SK-N-SH (cell line): ENCODE measurements around the gene FNDC10. TPM values are rescaled to one million over a fixed set of nuclear protein-coding genes. Genes with fewer than 3 reads are reported as not detected.
A peak's percentile ranks its signal among the peaks of the same experiment; 100 is the strongest.

Experiments
- CTCF ChIA-PET: fragments of 300-600, 350-600 bp; formaldehyde crosslinking; extraction: SDS; loops from one replicate; lab custom pipeline; 2021; lab: Yijun Ruan, JAX
- POLR2A ChIA-PET: fragments of 350-600 bp; sonication (Branson Sonifier 250); formaldehyde crosslinking; extraction: SDS; loops from one replicate; lab custom pipeline; 2020; ENCODE audit warnings: antibody characterized with exemption, inconsistent platforms; lab: Yijun Ruan, JAX
- DNase-seq: peaks from one replicate; pipeline ENCODE4 v3.0.0; 2012
- H2AFZ ChIP-seq: fragments of 200-600 bp; sonication (generic); 2 replicates; pipeline ENCODE4 v1.8.1; 2016; ENCODE audit warnings: antibody characterized with exemption, mild to moderate bottlenecking, low read depth
- H3F3A ChIP-seq: fragments of 200-600 bp; sonication (generic); replicated peaks from 2 replicates; pipeline ENCODE3; 2016; ENCODE audit warnings: antibody characterized with exemption, mild to moderate bottlenecking; ENCODE audit not compliant: insufficient read depth
- H3K27ac ChIP-seq, 2 experiments: fragments of 200-500 bp in 1 of 2; fragments of 200-600 bp in 1 of 2; sonication (Bioruptor generic) in 1 of 2; sonication (generic), shearing (Covaris generic) in 1 of 2; 2 replicates each; pipeline versions ENCODE4 v1.5.1 to v1.6.1; 2014 to 2016; ENCODE audit warnings: low read depth in 2 of 2, inconsistent platforms in 1 of 2, low read length in 1 of 2, mild to moderate bottlenecking in 1 of 2, mixed read lengths in 1 of 2
- H3K27me3 ChIP-seq: fragments of 200-600 bp; sonication (generic), shearing (Covaris generic); 2 replicates; pipeline ENCODE4 v1.6.1; 2016; ENCODE audit warnings: mixed run types; ENCODE audit not compliant: insufficient read depth
- H3K36me3 ChIP-seq, 2 experiments: fragments of 200-500 bp in 1 of 2; fragments of 200-600 bp in 1 of 2; sonication (Bioruptor generic) in 1 of 2; sonication (generic) in 1 of 2; replicated peaks in 1 of 2; 2 replicates each; pipeline versions ENCODE3 to v1.5.1; 2014 to 2016; ENCODE audit warnings: low read length in 1 of 2, mild to moderate bottlenecking in 1 of 2; ENCODE audit not compliant: insufficient read depth in 2 of 2, control insufficient read depth in 1 of 2
- H3K4me1 ChIP-seq, 2 experiments: fragments of 200-500 bp in 1 of 2; fragments of 200-600 bp in 1 of 2; sonication (Bioruptor generic) in 1 of 2; sonication (generic), shearing (Covaris generic) in 1 of 2; 2 replicates each; pipeline versions ENCODE4 v1.5.1 to v1.6.1; 2014 to 2016; ENCODE audit warnings: low read depth in 1 of 2, low read length in 1 of 2, mixed run types in 1 of 2; ENCODE audit not compliant: insufficient read depth in 2 of 2, control insufficient read depth in 1 of 2
- H3K4me2 ChIP-seq: fragments of 200-600 bp; sonication (generic), shearing (Covaris generic); 2 replicates; pipeline ENCODE4 v1.6.1; 2017; ENCODE audit warnings: mixed run types
- H3K4me3 ChIP-seq, 2 experiments: fragments of 200-500 bp in 1 of 2; fragments of 200-600 bp in 1 of 2; sonication (Bioruptor generic) in 1 of 2; sonication (generic), shearing (Covaris generic) in 1 of 2; 2 replicates each; pipeline versions ENCODE4 v1.5.1 to v1.8.1; 2014 to 2016; ENCODE audit warnings: low read depth in 2 of 2, inconsistent platforms in 1 of 2, low read length in 1 of 2, mild to moderate bottlenecking in 1 of 2, mixed read lengths in 1 of 2, moderate library complexity in 1 of 2
- H3K79me2 ChIP-seq: fragments of 200-600 bp; sonication (generic); 2 replicates; pipeline ENCODE4 v1.8.1; 2017; ENCODE audit warnings: mild to moderate bottlenecking; ENCODE audit not compliant: insufficient read depth
- H3K9ac ChIP-seq: fragments of 200-600 bp; sonication (generic); 2 replicates; pipeline ENCODE4 v1.6.1; 2017; ENCODE audit warnings: mixed run types
- H3K9me2 ChIP-seq: fragments of 200-600 bp; sonication (generic); 2 replicates; pipeline ENCODE4 v1.6.1; 2017; ENCODE audit warnings: mixed run types
- H3K9me3 ChIP-seq: fragments of 200-600 bp; sonication (generic); 2 replicates; pipeline ENCODE4 v1.6.1; 2017; ENCODE audit warnings: mixed run types, mild to moderate bottlenecking, moderate library complexity
- H4K20me1 ChIP-seq: fragments of 200-600 bp; sonication (generic); 2 replicates; pipeline ENCODE4 v1.6.1; 2017; ENCODE audit warnings: mild to moderate bottlenecking, mixed run types; ENCODE audit not compliant: insufficient read depth
- CHD2 ChIP-seq: fragments of 150-350 bp; IDR thresholded peaks from 2 replicates; pipeline ENCODE4 v1.6.1; 2018; ENCODE audit warnings: low read length; ENCODE audit not compliant: partially characterized antibody
- EP300 ChIP-seq, 2 experiments: IDR thresholded peaks; 2 replicates each; pipeline versions ENCODE4 v1.4.0 to v1.6.1; 2012; ENCODE audit warnings: borderline replicate concordance in 1 of 2, low read depth in 1 of 2, low read length in 1 of 2
- EZH2phosphoT487 ChIP-seq: fragments of 200-600 bp; sonication (generic); IDR thresholded peaks from 2 replicates; pipeline ENCODE4 v1.6.1; 2017; ENCODE audit warnings: low read depth, mixed run types, mild to moderate bottlenecking, antibody characterized with exemption, moderate library complexity, borderline replicate concordance
- FOXJ3 ChIP-seq: sonication (generic); formaldehyde crosslinking; IDR thresholded peaks from 2 replicates; pipeline ENCODE4 v1.5.1; 2020; ENCODE audit warnings: mild to moderate bottlenecking, missing genetic modification reagents
- FOXM1 ChIP-seq: IDR thresholded peaks from 2 replicates; pipeline ENCODE4 v1.4.0; 2012; ENCODE audit warnings: low read depth, mild to moderate bottlenecking
- GATA2 ChIP-seq: sonication (generic); formaldehyde crosslinking; IDR thresholded peaks from 2 replicates; pipeline ENCODE4 v1.5.0; 2020; ENCODE audit warnings: mild to moderate bottlenecking, missing genetic modification reagents
- JUND ChIP-seq: IDR thresholded peaks from 2 replicates; pipeline ENCODE4 v1.4.0; 2012
- MAX ChIP-seq: IDR thresholded peaks from 2 replicates; pipeline ENCODE4 v1.4.0; 2012; ENCODE audit warnings: low read depth
- MEF2A ChIP-seq: IDR thresholded peaks from 2 replicates; pipeline ENCODE4 v1.4.0; 2012; ENCODE audit warnings: low read depth, borderline replicate concordance
- NFIC ChIP-seq: IDR thresholded peaks from 2 replicates; pipeline ENCODE4 v1.4.0; 2012; ENCODE audit warnings: borderline replicate concordance
- NRF1 ChIP-seq: IDR thresholded peaks from 2 replicates; pipeline ENCODE4 v1.6.1; 2012; ENCODE audit warnings: low read depth, mild to moderate bottlenecking, low read length
- PBX3 ChIP-seq: IDR thresholded peaks from 2 replicates; pipeline ENCODE4; 2012
- POLR2AphosphoS5 ChIP-seq: IDR thresholded peaks from 2 replicates; pipeline ENCODE4 v1.6.1; 2012; ENCODE audit warnings: low read depth, low read length
- RAD21 ChIP-seq: IDR thresholded peaks from 2 replicates; pipeline ENCODE4 v1.6.1; 2012; ENCODE audit warnings: mild to moderate bottlenecking, low read length
- REST ChIP-seq: IDR thresholded peaks from 2 replicates; pipeline ENCODE4 v1.6.1; 2012; ENCODE audit warnings: mild to moderate bottlenecking, low read depth, low read length, moderate library complexity
- RXRA ChIP-seq: IDR thresholded peaks from 2 replicates; pipeline ENCODE4 v1.4.0; 2012; ENCODE audit warnings: low read depth, mild to moderate bottlenecking, borderline replicate concordance
- SIN3A ChIP-seq: IDR thresholded peaks from 2 replicates; pipeline ENCODE4 v1.6.1; 2012; ENCODE audit warnings: low read depth, mild to moderate bottlenecking, low read length, moderate library complexity, borderline replicate concordance
- TAF1 ChIP-seq: IDR thresholded peaks from 2 replicates; pipeline ENCODE4 v1.6.1; 2012; ENCODE audit warnings: low read depth, mild to moderate bottlenecking, low read length, moderate library complexity, borderline replicate concordance
- TEAD4 ChIP-seq: IDR thresholded peaks from 2 replicates; pipeline ENCODE4 v1.4.0; 2012; ENCODE audit warnings: mild to moderate bottlenecking, borderline replicate concordance; ENCODE audit not compliant: insufficient read depth
- USF1 ChIP-seq: IDR thresholded peaks from 2 replicates; pipeline ENCODE4 v1.4.0; 2012; ENCODE audit warnings: low read depth, borderline replicate concordance
- USF2 ChIP-seq: fragments of 150-350 bp; IDR thresholded peaks from 2 replicates; pipeline ENCODE4 v1.6.1; 2017; ENCODE audit warnings: antibody characterized with exemption, low read length, low read depth, borderline replicate concordance
- whole genome bisulfite sequencing: methylation state at CpG from one replicate; pipeline ENCODE4 v1.1.6; 2017; ENCODE audit warnings: low lambda C conversion rate; 5-methylcytosine and 5-hydroxymethylcytosine counted together
- polyA plus RNA-seq, 3 experiments: library from polyadenylated mRNA; depleted of rRNA; stranded (reverse); fragments of >200 nt; gene quantifications; 2 replicates each; pipeline ENCODE4 v1.2.3, GENCODE V29; 2012

FNDC10 gene
- polyA plus RNA-seq, 1 of the 3 experiments (the other 2 are of a cell fraction): 6.7 TPM

- Histone ChIP-seq H3F3A (no peaks in the 10 kb centered on the region), H3K79me2 (no peaks in the 10 kb centered on the region), H2AFZ (no peak overlapping the region), H3K4me2 (no peak overlapping the region), H3K9me2 (no peaks in the 10 kb centered on the region), H3K36me3 (no peaks in the 10 kb centered on the region), H3K9me3 (no peaks in the 10 kb centered on the region), H3K4me1 (peaks cover 0 to 17% of the 10 kb centered on the region in 2 experiments; a peak in 1 of 4 replicates), H3K27me3 (no peaks in the 10 kb centered on the region), H3K4me3 (no peak overlapping the region), H4K20me1 (no peaks in the 10 kb centered on the region), H3K27ac (no peak overlapping the region), H3K9ac (no peak overlapping the region)
- ChIA-PET POLR2A (no interaction called here), CTCF (interaction anchor here (1.0 to 1.5 kb wide), 2 partner anchors 11 to 52 kb away, joined by 3 read pairs; no protein-coding TSS in a partner anchor)
- 63% methylated on average over 3 of the region's 13 CpGs for WGBS
- DNase-seq: peak; percentile 26
- TF ChIP-seq EP300 (IDR thresholded peaks at IDR 0.05; ENCODE audit: borderline replicate concordance in 1 of 2, low read depth in 1 of 2, low read length in 1 of 2): no peak
- no peak for TF ChIP-seq FOXM1
- TF ChIP-seq USF1: no peak
- TF ChIP-seq NRF1: no peak
- TF ChIP-seq USF2: no peak
- TF ChIP-seq TAF1: no peak
- TF ChIP-seq GATA2 (CRISPR knock-in tag): no peak
- no peak for TF ChIP-seq RAD21
- no peak for TF ChIP-seq EZH2phosphoT487
- TF ChIP-seq JUND: no peak
- TF ChIP-seq NFIC: no peak
- no peak for TF ChIP-seq MEF2A
- no peak for TF ChIP-seq TEAD4
Observed at GRCh38 chr1:1602968-1603506, 3.1 kb upstream of the FNDC10 start.

GRCh38 chr1:1602304-1602967, 2.5 kb upstream of the FNDC10 start:
- CTCF ChIA-PET: interaction anchor here (1.0 kb wide), 1 partner anchor 52 kb away, joined by 3 read pairs; no protein-coding TSS in a partner anchor
- no peak for TF ChIP-seq MAX
- TF ChIP-seq POLR2AphosphoS5: no peak
- TF ChIP-seq CHD2: no peak
- TF ChIP-seq SIN3A: no peak
- TF ChIP-seq MEF2A: no peak
- no peak for TF ChIP-seq REST
- no peak for TF ChIP-seq RXRA
- TF ChIP-seq TEAD4: no peak
- TF ChIP-seq FOXJ3 (CRISPR knock-in tag): no peak
- no peak for TF ChIP-seq PBX3

More at GRCh38 chr1:1602304-1602967, 2.5 kb upstream of the FNDC10 start:
- Histone ChIP-seq H3K27ac (no peak overlapping the region), H3K9ac (no peak overlapping the region), H3K4me3 (no peak overlapping the region), H3K4me1 (peaks cover 0 to 21% of the 10 kb centered on the region in 2 experiments; a peak in 1 of 4 replicates), H3K79me2 (no peaks in the 10 kb centered on the region), H3K9me2 (no peaks in the 10 kb centered on the region), H3K36me3 (no peaks in the 10 kb centered on the region), H3K9me3 (no peaks in the 10 kb centered on the region), H3K27me3 (no peaks in the 10 kb centered on the region), H3F3A (no peaks in the 10 kb centered on the region), H2AFZ (no peak overlapping the region), H4K20me1 (no peaks in the 10 kb centered on the region; the same call in 1 of the 2 replicates), H3K4me2 (no peak overlapping the region)
- POLR2A ChIA-PET: no interaction called here
- 79% methylated on average over 16 of the region's 18 CpGs for WGBS
- DNase-seq: no peak
